Measurements from ENCODE around the gene BOC. TPM values are rescaled to one million over a fixed set of nuclear protein-coding genes. Genes with fewer than 3 reads are reported as not detected.

BOC gene
- total RNA-seq, 4 donors from 2014 or later = 13.7 to 75.7 (median 24.1) TPM

DNA sequence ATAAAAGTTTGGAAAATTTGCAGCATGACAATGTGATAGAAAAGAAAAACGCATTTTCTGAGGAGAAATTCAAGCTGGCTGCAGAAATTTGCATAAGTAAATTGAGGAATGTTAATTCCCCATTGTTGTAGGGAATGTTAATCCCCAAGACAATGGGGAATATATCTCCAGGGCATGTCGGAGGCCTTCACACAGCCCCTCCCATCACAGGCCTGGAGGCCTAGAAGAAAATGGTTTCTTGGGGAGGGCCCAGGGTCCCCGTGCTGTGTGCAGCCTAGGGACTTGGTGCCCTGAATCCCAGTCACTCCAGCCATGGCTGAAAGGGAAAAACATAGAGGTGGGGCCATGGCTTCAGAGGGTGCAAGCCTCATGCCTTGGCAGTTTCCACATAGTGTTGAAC lies 101.1 kb downstream of the BOC start:
- Histone ChIP-seq H3K4me3 (no peak overlapping the region), H3K27me3 (no peaks in the 10 kb centered on the region), H3K36me3 (peaks cover 0 to 52% (median 0%) of the 10 kb centered on the region in 3 donors), H3K27ac (no peak overlapping the region), H3K4me1 (no peaks in the 10 kb centered on the region), H3K9me3 (peaks cover 0 to 6% (median 4%) of the 10 kb centered on the region in 3 donors)
- DNase-seq = no peak
- WGBS, 2 donors = 87 to 93% methylated on average over 3 of the region's 3 CpGs
- TF ChIP-seq, protein P1, sequence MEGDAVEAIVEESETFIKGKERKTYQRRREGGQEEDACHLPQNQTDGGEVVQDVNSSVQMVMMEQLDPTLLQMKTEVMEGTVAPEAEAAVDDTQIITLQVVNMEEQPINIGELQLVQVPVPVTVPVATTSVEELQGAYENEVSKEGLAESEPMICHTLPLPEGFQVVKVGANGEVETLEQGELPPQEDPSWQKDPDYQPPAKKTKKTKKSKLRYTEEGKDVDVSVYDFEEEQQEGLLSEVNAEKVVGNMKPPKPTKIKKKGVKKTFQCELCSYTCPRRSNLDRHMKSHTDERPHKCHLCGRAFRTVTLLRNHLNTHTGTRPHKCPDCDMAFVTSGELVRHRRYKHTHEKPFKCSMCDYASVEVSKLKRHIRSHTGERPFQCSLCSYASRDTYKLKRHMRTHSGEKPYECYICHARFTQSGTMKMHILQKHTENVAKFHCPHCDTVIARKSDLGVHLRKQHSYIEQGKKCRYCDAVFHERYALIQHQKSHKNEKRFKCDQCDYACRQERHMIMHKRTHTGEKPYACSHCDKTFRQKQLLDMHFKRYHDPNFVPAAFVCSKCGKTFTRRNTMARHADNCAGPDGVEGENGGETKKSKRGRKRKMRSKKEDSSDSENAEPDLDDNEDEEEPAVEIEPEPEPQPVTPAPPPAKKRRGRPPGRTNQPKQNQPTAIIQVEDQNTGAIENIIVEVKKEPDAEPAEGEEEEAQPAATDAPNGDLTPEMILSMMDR (IDR thresholded peaks at IDR 0.05) = no peak
- no peak for TF ChIP-seq POLR2A (IDR thresholded peaks at IDR 0.05)
- intact Hi-C loops (cut with DNase I) = no loop called here

DNA sequence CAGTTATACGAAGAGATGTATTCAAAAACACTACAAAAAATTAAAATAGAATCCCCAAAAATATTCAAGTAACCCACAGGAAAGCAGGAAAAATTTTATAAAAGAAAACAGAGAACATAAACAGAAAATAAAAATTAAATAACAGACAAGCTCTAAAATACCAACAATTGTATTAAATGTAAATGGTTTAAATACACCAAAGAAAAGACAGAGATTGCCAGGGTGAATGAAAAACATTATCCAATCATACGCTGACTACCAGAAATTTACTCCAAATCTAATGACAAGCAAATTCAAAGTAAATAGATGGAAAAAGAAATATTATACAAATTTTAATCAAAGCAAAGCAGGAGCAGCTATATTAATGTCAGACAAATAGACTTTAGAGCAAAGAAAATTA lies 103.6 kb downstream of the BOC start:
- no peak overlapping the region for H3K27ac ChIP-seq
- TF ChIP-seq, protein P1 (IDR thresholded peaks at IDR 0.05) = no peak
- TF ChIP-seq POLR2A (IDR thresholded peaks at IDR 0.05) = no peak
- no peak overlapping the region for H3K4me3 ChIP-seq
- DNase-seq = no peak
- 87 to 98% methylated on average over 2 of the region's 2 CpGs for WGBS, 2 donors
- H3K4me1 ChIP-seq = no peaks in the 10 kb centered on the region
- H3K9me3 ChIP-seq = peaks cover 0 to 6% (median 4%) of the 10 kb centered on the region in 3 donors
- intact Hi-C loops (cut with DNase I) = no loop called here
- no peaks in the 10 kb centered on the region for H3K27me3 ChIP-seq
- peaks cover 0 to 51% (median 0%) of the 10 kb centered on the region in 3 donors for H3K36me3 ChIP-seq

DNA sequence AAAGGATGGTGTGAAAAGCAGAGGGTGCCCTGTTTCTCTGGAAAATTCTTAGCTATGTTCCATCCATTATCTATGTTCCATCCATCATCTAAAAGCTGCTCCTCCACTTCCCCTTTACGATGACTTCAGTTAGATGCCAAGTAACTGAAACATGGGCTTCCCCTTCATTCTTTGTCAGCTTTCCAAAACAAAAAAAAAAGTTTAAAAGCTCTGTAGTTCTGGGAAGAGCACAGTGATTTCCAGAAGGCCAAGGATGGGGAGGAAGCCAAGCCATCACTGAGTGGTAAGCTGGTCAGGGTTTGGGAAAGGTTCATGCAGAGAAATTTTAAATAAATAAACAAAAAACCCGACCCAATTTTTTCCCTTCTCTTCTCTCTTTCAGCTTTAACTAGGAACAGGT lies 118.4 kb downstream of the BOC start:
- WGBS, 2 donors = 28 to 34% methylated on average over 2 of the region's 2 CpGs
- Histone ChIP-seq H3K27me3 (no peaks in the 10 kb centered on the region), H3K4me3 (no peak overlapping the region), H3K9me3 (no peaks in the 10 kb centered on the region), H3K4me1 (no peaks in the 10 kb centered on the region), H3K36me3 (peaks cover 0 to 15% (median 0%) of the 10 kb centered on the region in 3 donors), H3K27ac (no peak overlapping the region)
- no peak for DNase-seq
- TF ChIP-seq, protein P1 (IDR thresholded peaks at IDR 0.05) = no peak
- TF ChIP-seq POLR2A (IDR thresholded peaks at IDR 0.05) = no peak
- intact Hi-C loops (cut with DNase I) = no loop called here

DNA sequence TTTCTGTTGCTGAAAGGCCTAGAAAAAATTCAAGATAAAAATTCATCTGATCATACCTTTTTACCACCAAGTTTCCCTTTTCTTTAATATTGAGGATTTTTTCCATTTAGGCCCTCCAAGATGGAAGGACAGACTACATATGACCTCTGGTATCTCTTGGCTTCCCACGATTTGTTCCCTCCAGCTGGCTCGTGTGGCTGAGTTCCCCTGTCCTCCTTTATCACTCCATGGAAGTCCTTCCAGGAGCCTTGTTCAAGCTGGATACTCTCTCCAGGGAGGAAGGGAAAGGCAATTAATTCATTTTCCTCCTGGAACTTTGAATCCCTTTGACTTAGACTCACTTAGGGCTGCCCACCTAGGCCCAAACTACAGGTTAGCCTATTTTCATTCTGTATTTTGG lies 119.4 kb downstream of the BOC start:
- no peak for DNase-seq
- Histone ChIP-seq H3K27me3 (no peaks in the 10 kb centered on the region), H3K9me3 (no peaks in the 10 kb centered on the region), H3K4me3 (no peak overlapping the region), H3K36me3 (peaks cover 0 to 8% (median 0%) of the 10 kb centered on the region in 3 donors), H3K4me1 (no peaks in the 10 kb centered on the region), H3K27ac (no peak overlapping the region)
- WGBS, 2 donors = 66 to 81% methylated on average over 2 of the region's 2 CpGs
- intact Hi-C loops (cut with DNase I) = no loop called here
- TF ChIP-seq POLR2A (IDR thresholded peaks at IDR 0.05) = no peak
- TF ChIP-seq, protein P1 (IDR thresholded peaks at IDR 0.05) = no peak

DNA sequence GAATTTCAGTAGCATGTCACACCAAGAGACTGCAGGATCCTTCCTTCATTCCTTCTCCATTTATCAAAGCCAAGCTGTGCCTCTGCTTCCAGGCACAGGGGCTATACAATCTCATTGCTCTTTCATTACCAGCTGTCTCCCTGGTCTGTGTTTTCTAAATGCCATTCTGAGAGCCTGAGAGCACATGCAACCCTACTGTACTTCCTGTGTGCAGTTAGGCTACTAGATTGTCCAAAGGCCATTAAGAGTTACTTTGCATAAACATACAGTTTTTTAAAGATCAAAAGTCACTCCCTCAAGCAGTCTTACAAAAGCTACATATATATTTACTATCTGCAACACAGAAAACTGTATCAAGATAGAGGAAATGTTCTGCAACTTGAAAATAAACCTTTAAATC lies 119.8 kb downstream of the BOC start:
- Histone ChIP-seq H3K4me3 (no peak overlapping the region), H3K36me3 (peaks cover 0 to 4% (median 0%) of the 10 kb centered on the region in 3 donors), H3K27me3 (no peaks in the 10 kb centered on the region), H3K9me3 (no peaks in the 10 kb centered on the region), H3K27ac (no peak overlapping the region), H3K4me1 (no peaks in the 10 kb centered on the region)
- DNase-seq = no peak
- intact Hi-C loops (cut with DNase I) = no loop called here
- TF ChIP-seq POLR2A (IDR thresholded peaks at IDR 0.05) = no peak
- TF ChIP-seq, protein P1 (IDR thresholded peaks at IDR 0.05) = no peak

Other genes starting within 250 kb of the BOC start
- 1 to 10 TPM; 2.9 to 9.6 (median 4.3) TPM for gene CD200R1, start 236.5 kb upstream of the BOC start, total RNA-seq
- gene GTPBP8, start 220.6 kb upstream of the BOC start, total RNA-seq = 10 to 100 TPM; 18.8 to 26.7 (median 20.8) TPM
- 1 to 10 TPM; 1.3 to 8.6 (median 2.8) TPM for gene CFAP44, start 229.9 kb downstream of the BOC start, total RNA-seq